Stimulated activated CD8-positive, alpha-beta memory T cell treated with anti-CD3 and anti-CD28 coated beads, Interleukin-4, amount 100 ng/mL, for 1 hour (primary cell): Measurements from ENCODE around the gene GPC6.

Experiments used
- DNase-seq, 2 donors: peaks; one replicate each; pipeline ENCODE4 v3.0.0-alpha.2; 2020; ENCODE audit warnings: low read depth in 2 of 2, low spot score in 1 of 2

Gene GPC6

GRCh38 chr13:94020426-94020825, 793.8 kb downstream of the GPC6 start:
- no peak for DNase-seq

- no peak for DNase-seq
Measured at GRCh38 chr13:94020833-94021232, 794.2 kb downstream of the GPC6 start.

- no peak for DNase-seq
Measured at GRCh38 chr13:94028234-94028633, 801.6 kb downstream of the GPC6 start.

GRCh38 chr13:94028650-94029049, 802.0 kb downstream of the GPC6 start:
- no peak for DNase-seq

- DNase-seq, result no peak
Measured at GRCh38 chr13:94030415-94031119, 804.0 kb downstream of the GPC6 start.

GRCh38 chr13:94031609-94032008, 805.0 kb downstream of the GPC6 start:
- no peak for DNase-seq

- DNase-seq, result no peak
Measured at GRCh38 chr13:94033098-94033497, 806.5 kb downstream of the GPC6 start.

GRCh38 chr13:94033830-94034642, 807.4 kb downstream of the GPC6 start:
- no peak for DNase-seq

GRCh38 chr13:94050039-94050438, 823.4 kb downstream of the GPC6 start:
- DNase-seq, result no peak

GRCh38 chr13:94050686-94051085, 824.1 kb downstream of the GPC6 start:
- DNase-seq, result no peak

GRCh38 chr13:94053986-94054593, 827.5 kb downstream of the GPC6 start:
- DNase-seq, result no peak

- no peak for DNase-seq
Measured at GRCh38 chr13:94056362-94056990, 829.9 kb downstream of the GPC6 start.

GRCh38 chr13:94057618-94058186, 831.1 kb downstream of the GPC6 start:
- no peak for DNase-seq

- no peak for DNase-seq
Measured at GRCh38 chr13:94058821-94059360, 832.3 kb downstream of the GPC6 start.

- no peak for DNase-seq
Measured at GRCh38 chr13:94061301-94061700, 834.7 kb downstream of the GPC6 start.

GRCh38 chr13:94063096-94063495, 836.5 kb downstream of the GPC6 start:
- no peak for DNase-seq

- no peak for DNase-seq
Measured at GRCh38 chr13:94063848-94064247, 837.2 kb downstream of the GPC6 start.

- no peak for DNase-seq
Measured at GRCh38 chr13:94065741-94066140, 839.1 kb downstream of the GPC6 start.

GRCh38 chr13:94073007-94073744, 846.6 kb downstream of the GPC6 start:
- DNase-seq, result no peak

GRCh38 chr13:94079876-94080275, 853.3 kb downstream of the GPC6 start:
- no peak for DNase-seq
